HEK293 (cell line): ENCODE measurements around the gene DUSP21.

Source experiments
- CTCF ChIA-PET: fragments of 350-600 bp; formaldehyde crosslinking; extraction: SDS; loops from one replicate; lab custom pipeline; 2021; ENCODE audit warnings: antibody characterized with exemption; lab: Yijun Ruan, JAX
- POLR2A ChIA-PET: fragments of 300-600 bp; formaldehyde crosslinking; extraction: SDS; loops from one replicate; lab custom pipeline; 2020; ENCODE audit warnings: antibody characterized with exemption, inconsistent platforms; lab: Yijun Ruan, JAX
- H3K27ac ChIP-seq: fragments of 200-500 bp; sonication (Bioruptor generic); 2 replicates; pipeline ENCODE4 v1.5.1; 2014; ENCODE audit warnings: low read depth, low read length, control low read depth, inconsistent platforms; ENCODE audit errors: extremely low read depth
- H3K36me3 ChIP-seq, 2 experiments: fragments of 200-500 bp in 1 of 2; sonication (Bioruptor generic) in 1 of 2; 1 replicate in 1 of 2; 2 replicates in 1 of 2; pipeline ENCODE4 v1.5.1; 2014 to 2017; ENCODE audit warnings: inconsistent platforms in 2 of 2, low read length in 2 of 2; ENCODE audit not compliant: control insufficient read depth in 2 of 2, insufficient read depth in 1 of 2
- H3K4me1 ChIP-seq: fragments of 200-500 bp; sonication (Bioruptor generic); 2 replicates; pipeline ENCODE4 v1.5.1; 2014; ENCODE audit warnings: mild to moderate bottlenecking, low read length, inconsistent platforms; ENCODE audit not compliant: control insufficient read depth, insufficient read depth
- H3K4me3 ChIP-seq: 2 replicates; pipeline ENCODE4 v1.5.1; 2011; ENCODE audit warnings: low read depth, mild to moderate bottlenecking, control low read depth, low read length, moderate library complexity
- H3K9me3 ChIP-seq: fragments of 200-500 bp; sonication (Bioruptor generic); 2 replicates; pipeline ENCODE4 v1.5.1; 2014; ENCODE audit warnings: low read depth, low read length, inconsistent platforms; ENCODE audit not compliant: control insufficient read depth, insufficient read depth
- CTCF ChIP-seq: fragments of 450-650 bp; formaldehyde crosslinking; IDR thresholded peaks from 2 replicates; pipeline ENCODE4 v1.5.1; 2016; ENCODE audit warnings: missing biosample characterization, missing genetic modification characterization
- EGR2 ChIP-seq: fragments of 450-650 bp; formaldehyde crosslinking; IDR thresholded peaks from 2 replicates; pipeline ENCODE4 v1.5.1; 2016; ENCODE audit warnings: low read depth, missing biosample characterization, missing genetic modification characterization
- FEZF1 ChIP-seq: fragments of 450-650 bp; formaldehyde crosslinking; IDR thresholded peaks from 2 replicates; pipeline ENCODE4 v1.5.1; 2016; ENCODE audit warnings: missing biosample characterization, missing genetic modification characterization
- GFI1B ChIP-seq: fragments of 450-650 bp; formaldehyde crosslinking; IDR thresholded peaks from 2 replicates; pipeline ENCODE4 v1.5.1; 2016; ENCODE audit warnings: missing biosample characterization, missing genetic modification characterization
- HIC1 ChIP-seq: fragments of 450-650 bp; formaldehyde crosslinking; IDR thresholded peaks from 2 replicates; pipeline ENCODE4 v1.5.1; 2016; ENCODE audit warnings: missing biosample characterization, missing genetic modification characterization
- HOXA7 ChIP-seq: sonication (generic); formaldehyde crosslinking; IDR thresholded peaks from 2 replicates; pipeline ENCODE4 v1.8.1; 2022; ENCODE audit warnings: missing genetic modification reagents, borderline replicate concordance
- HOXC10 ChIP-seq: sonication (generic); formaldehyde crosslinking; IDR thresholded peaks from 2 replicates; pipeline ENCODE4 v1.8.1; 2023; ENCODE audit warnings: mild to moderate bottlenecking, missing genetic modification reagents
- KLF7 ChIP-seq: fragments of 450-650 bp; formaldehyde crosslinking; IDR thresholded peaks from 2 replicates; pipeline ENCODE4 v1.5.1; 2016; ENCODE audit warnings: missing biosample characterization, missing genetic modification characterization, borderline replicate concordance
- PBX3 ChIP-seq: sonication (generic); formaldehyde crosslinking; IDR thresholded peaks from 2 replicates; pipeline ENCODE4 v1.8.1; 2022; ENCODE audit warnings: mild to moderate bottlenecking, moderate library complexity, missing genetic modification reagents
- YY1 ChIP-seq: fragments of 450-650 bp; formaldehyde crosslinking; IDR thresholded peaks from 2 replicates; pipeline ENCODE4 v1.5.1; 2018; ENCODE audit warnings: missing biosample characterization, missing genetic modification characterization
- ZBTB20 ChIP-seq: fragments of 450-650 bp; formaldehyde crosslinking; IDR thresholded peaks from 2 replicates; pipeline ENCODE4 v1.5.1; 2016; ENCODE audit warnings: missing biosample characterization, missing genetic modification characterization
- ZBTB26 ChIP-seq: fragments of 450-650 bp; formaldehyde crosslinking; optimal IDR thresholded peaks from 2 replicates; pipeline ENCODE3; 2016; ENCODE audit warnings: missing biosample characterization, mild to moderate bottlenecking, missing genetic modification characterization
- ZBTB8A ChIP-seq: fragments of 450-650 bp; formaldehyde crosslinking; IDR thresholded peaks from 2 replicates; pipeline ENCODE4 v1.5.1; 2016; ENCODE audit warnings: missing biosample characterization, missing genetic modification characterization
- ZIC2 ChIP-seq: fragments of 450-650 bp; formaldehyde crosslinking; IDR thresholded peaks from 2 replicates; pipeline ENCODE4 v1.5.1; 2016; ENCODE audit warnings: missing biosample characterization, missing genetic modification characterization
- ZNF121 ChIP-seq: fragments of 450-650 bp; formaldehyde crosslinking; IDR thresholded peaks from 2 replicates; pipeline ENCODE4 v1.5.1; 2016; ENCODE audit warnings: missing biosample characterization, missing genetic modification characterization
- ZNF324 ChIP-seq: fragments of 450-650 bp; formaldehyde crosslinking; IDR thresholded peaks from 2 replicates; pipeline ENCODE4 v1.5.1; 2016; ENCODE audit warnings: missing biosample characterization, missing genetic modification characterization
- ZNF335 ChIP-seq: fragments of 450-650 bp; formaldehyde crosslinking; conservative IDR thresholded peaks from 2 replicates; pipeline ENCODE4 v1.5.1; 2016; ENCODE audit warnings: missing biosample characterization, missing genetic modification characterization
- ZNF354C ChIP-seq: fragments of 450-650 bp; formaldehyde crosslinking; IDR thresholded peaks from 2 replicates; pipeline ENCODE4 v1.5.1; 2016; ENCODE audit warnings: missing biosample characterization, missing genetic modification characterization, low read depth, borderline replicate concordance
- ZNF433 ChIP-seq: fragments of 450-650 bp; formaldehyde crosslinking; IDR thresholded peaks from 2 replicates; pipeline ENCODE4 v1.5.1; 2016; ENCODE audit warnings: missing biosample characterization, missing genetic modification characterization, low read depth
- ZNF544 ChIP-seq: fragments of 450-650 bp; formaldehyde crosslinking; IDR thresholded peaks from 2 replicates; pipeline ENCODE4 v1.5.0; 2017; ENCODE audit warnings: missing biosample characterization, missing genetic modification characterization
- ZNF548 ChIP-seq: fragments of 450-650 bp; formaldehyde crosslinking; IDR thresholded peaks from 2 replicates; pipeline ENCODE4 v1.5.1; 2016; ENCODE audit warnings: missing biosample characterization, missing genetic modification characterization
- ZNF747 ChIP-seq: fragments of 450-650 bp; formaldehyde crosslinking; IDR thresholded peaks from 2 replicates; pipeline ENCODE4 v1.5.1; 2016; ENCODE audit warnings: missing biosample characterization, missing genetic modification characterization
- ZNF777 ChIP-seq: fragments of 450-650 bp; formaldehyde crosslinking; IDR thresholded peaks from 2 replicates; pipeline ENCODE4 v1.5.1; 2017; ENCODE audit warnings: missing biosample characterization, missing genetic modification characterization, borderline replicate concordance
- ZSCAN16 ChIP-seq: fragments of 450-650 bp; formaldehyde crosslinking; IDR thresholded peaks from 2 replicates; pipeline ENCODE4 v1.5.1; 2016; ENCODE audit warnings: missing biosample characterization, missing genetic modification characterization
- ZSCAN30 ChIP-seq: fragments of 450-650 bp; IDR thresholded peaks from 2 replicates; pipeline ENCODE4 v1.5.1; 2018; ENCODE audit warnings: missing biosample characterization, mild to moderate bottlenecking, missing genetic modification characterization, moderate library complexity
- ZSCAN4 ChIP-seq: fragments of 450-650 bp; formaldehyde crosslinking; IDR thresholded peaks from 2 replicates; pipeline ENCODE4 v1.5.1; 2017; ENCODE audit warnings: missing biosample characterization, missing genetic modification characterization

Gene DUSP21

GRCh38 chrX:44871114-44871645 lies 27.4 kb downstream of the DUSP21 start:
- Histone ChIP-seq H3K27ac (no peak overlapping the region), H3K36me3 (no peaks in the 10 kb centered on the region; a peak in 1 of 3 replicates), H3K9me3 (no peaks in the 10 kb centered on the region), H3K4me3 (peak overlapping the region; percentile 94), H3K4me1 (no peaks in the 10 kb centered on the region)
- ChIA-PET CTCF (no interaction called here), POLR2A (no interaction called here)
- no peak for TF ChIP-seq ZNF777
- peak; percentile 92 for TF ChIP-seq ZSCAN4 (tag by site-specific recombination)

GRCh38 chrX:44871931-44872820 lies 28.4 kb downstream of the DUSP21 start:
- Histone ChIP-seq H3K9me3 (no peaks in the 10 kb centered on the region), H3K4me3 (peak overlapping the region; percentile 94), H3K4me1 (no peaks in the 10 kb centered on the region), H3K27ac (peak overlapping the region; percentile 99), H3K36me3 (peaks cover 3 to 5% of the 10 kb centered on the region in 2 experiments)
- ChIA-PET CTCF (no interaction called here), POLR2A (interaction anchor here (0.6 to 2.1 kb wide), 41 partner anchors 9 to 1514 kb away, joined by 3 to 13 read pairs (median 4); partner anchors contain the start of genes EFHC2 and FUNDC1)
- TF ChIP-seq HOXA7 (no peak), ZNF324 (tag by site-specific recombination) (no peak), CTCF (tag by site-specific recombination) (peak; percentile 49), EGR2 (no peak), KLF7 (peak; percentile 80), ZNF354C (tag by site-specific recombination) (no peak), HOXC10 (CRISPR knock-in tag) (no peak), HIC1 (peak; percentile 74; the same call in 1 of the 2 replicates), ZNF433 (tag by site-specific recombination) (no peak), ZNF121 (0 out of 2 replicates have a peak, but pooled peaks have one; percentile 10), ZBTB8A (tag by site-specific recombination) (peak; percentile 71), ZSCAN30 (tag by site-specific recombination) (peak; percentile 33; the same call in 1 of the 2 replicates), ZNF335 (tag by site-specific recombination) (peak; percentile 41), ZIC2 (peak; percentile 82), ZBTB26 (tag by site-specific recombination) (peak; percentile 89), ZNF548 (tag by site-specific recombination) (no peak), ZBTB20 (tag by site-specific recombination) (0 out of 2 replicates have a peak, but pooled peaks have one; percentile 36), ZNF747 (tag by site-specific recombination) (no peak), ZNF544 (tag by site-specific recombination) (no peak), YY1 (peak; percentile 68), PBX3 (no peak; the same call in none of the 2 replicates), GFI1B (tag by site-specific recombination) (peak; percentile 32; the same call in 1 of the 2 replicates), FEZF1 (peak; percentile 44; the same call in 1 of the 2 replicates), ZSCAN16 (tag by site-specific recombination) (no peak)
